Hematopoietic multipotent progenitor cell (in vitro differentiated cells): ENCODE data around the gene ITPKB. TPM values are rescaled to one million over a fixed set of nuclear protein-coding genes. Genes with fewer than 3 reads are reported as not detected.
"Not testable (repeated sequence)": the region's sequence is repeated elsewhere in the genome, so short reads cannot be mapped to it uniquely, and the experiment has no call there.

Experiments
- DNase-seq, 3 donors: peaks; one replicate each; pipeline ENCODE4 v3.0.0-alpha.2; 2011 to 2015; ENCODE audit warnings: low read depth in 2 of 3, low spot score in 2 of 3
- total RNA-seq: library from RNA; depleted of rRNA; stranded (reverse); fragments of >200 nt; gene quantifications from one replicate; pipeline ENCODE4 v1.2.3, GENCODE V29; 2012

ITPKB gene
- total RNA-seq, 1 donor = 21.8 TPM

- DNase-seq = no peak
Observed at GRCh38 chr1:226732856-226733291, 6.2 kb downstream of the ITPKB start.

- DNase-seq = no peak
Observed at GRCh38 chr1:226731257-226731893, 7.7 kb downstream of the ITPKB start.

GRCh38 chr1:226730836-226731235 lies 8.2 kb downstream of the ITPKB start:
- DNase-seq = no peak

GRCh38 chr1:226730071-226730470 lies 9.0 kb downstream of the ITPKB start:
- DNase-seq = no peak

- no peak for DNase-seq
Observed at GRCh38 chr1:226728448-226728847, 10.6 kb downstream of the ITPKB start.

- no peak for DNase-seq
Observed at GRCh38 chr1:226725897-226726267, 13.2 kb downstream of the ITPKB start.

GRCh38 chr1:226723657-226724532 lies 15.2 kb downstream of the ITPKB start:
- no peak for DNase-seq

GRCh38 chr1:226722901-226723656 lies 16.0 kb downstream of the ITPKB start:
- no peak for DNase-seq

- DNase-seq = no peak
Observed at GRCh38 chr1:226722240-226722900, 16.7 kb downstream of the ITPKB start.

GRCh38 chr1:226720574-226720973 lies 18.5 kb downstream of the ITPKB start:
- not testable (repeated sequence) for DNase-seq

GRCh38 chr1:226719596-226720387 lies 19.3 kb downstream of the ITPKB start:
- DNase-seq = no peak

GRCh38 chr1:226717256-226717909 lies 21.7 kb downstream of the ITPKB start:
- peak in 2 of 3 donors; percentile 72 to 92 for DNase-seq

GRCh38 chr1:226716577-226716976 lies 22.5 kb downstream of the ITPKB start:
- no peak for DNase-seq

GRCh38 chr1:226714148-226714547 lies 24.9 kb downstream of the ITPKB start:
- no peak for DNase-seq

- no peak for DNase-seq
Observed at GRCh38 chr1:226712742-226713419, 26.2 kb downstream of the ITPKB start.

GRCh38 chr1:226711976-226712741 lies 26.9 kb downstream of the ITPKB start:
- DNase-seq = peak in 1 of 3 donors; percentile 26

- no peak for DNase-seq
Observed at GRCh38 chr1:226710501-226710900, 28.6 kb downstream of the ITPKB start.

GRCh38 chr1:226709953-226710352 lies 29.1 kb downstream of the ITPKB start:
- no peak for DNase-seq
